DND-41 (cell line): ENCODE data around the gene COMMD7.

Source experiments
- CTCF ChIP-seq: IDR thresholded peaks from 2 replicates; pipeline ENCODE4 v1.5.1; 2012; ENCODE audit warnings: borderline replicate concordance, low read length, moderate library complexity, mild to moderate bottlenecking; ENCODE audit not compliant: poor library complexity, severe bottlenecking; ENCODE audit errors: extremely low read depth
- EZH2 ChIP-seq: IDR thresholded peaks from 3 replicates; pipeline ENCODE4 v1.6.1; 2012; ENCODE audit warnings: borderline replicate concordance, low read depth, mild to moderate bottlenecking, moderate library complexity, low read length, inconsistent platforms; ENCODE audit not compliant: severe bottlenecking

GRCh38 chr20:32702706-32703425, 40.4 kb downstream of the COMMD7 start:
- TF ChIP-seq CTCF (no peak), EZH2 (no peak)
